Activated CD4-positive, alpha-beta T cell treated with anti-CD3 and anti-CD28 coated beads, Interleukin-2, amount 50 U/mL, for 48 hours (primary cell): Measurements from ENCODE around the gene PARD3B.

ENCODE experiments used
- DNase-seq, 2 experiments: peaks; one replicate each; pipeline ENCODE4 v3.0.0-alpha.2; 2020

Gene PARD3B

DNA sequence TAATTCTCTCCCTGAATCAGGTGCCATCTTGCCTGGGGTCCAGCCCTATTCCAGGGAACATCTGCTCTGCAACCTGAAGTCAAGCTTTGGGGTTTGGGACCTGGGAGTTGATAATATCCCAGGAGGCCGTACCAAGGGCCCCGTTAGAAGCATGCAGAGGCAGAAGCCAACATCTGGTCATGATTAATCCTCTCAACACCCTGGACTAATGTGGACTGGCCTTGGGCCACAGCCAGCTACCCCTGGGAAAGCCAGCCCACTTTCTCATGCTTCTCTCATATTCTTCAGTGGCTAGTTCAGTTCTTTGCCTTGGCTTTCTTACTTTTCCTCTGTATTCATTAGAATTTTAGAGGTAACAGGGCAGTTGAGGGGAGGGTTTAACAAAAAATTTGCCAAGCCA is 621.5 kb downstream of the PARD3B start:
- no peak for DNase-seq

DNA sequence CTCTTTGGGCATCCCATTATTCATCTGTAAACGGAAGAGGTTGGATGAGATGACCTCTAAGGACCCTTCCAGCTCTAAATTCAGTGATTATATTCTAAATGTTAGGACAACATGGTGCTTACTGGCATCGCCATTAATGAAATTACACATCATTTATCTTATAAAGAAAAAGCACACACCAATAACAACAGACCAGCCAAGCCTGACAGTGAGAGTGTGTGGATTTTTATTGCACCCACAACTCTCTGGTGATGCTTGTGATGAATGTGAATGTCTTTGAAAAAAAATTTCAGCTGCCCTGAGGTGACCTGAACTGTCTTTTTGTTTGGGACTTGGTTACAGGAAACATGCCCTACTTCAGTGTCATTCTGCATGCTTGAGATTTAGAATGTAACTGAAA is 623.7 kb downstream of the PARD3B start:
- no peak for DNase-seq

DNA sequence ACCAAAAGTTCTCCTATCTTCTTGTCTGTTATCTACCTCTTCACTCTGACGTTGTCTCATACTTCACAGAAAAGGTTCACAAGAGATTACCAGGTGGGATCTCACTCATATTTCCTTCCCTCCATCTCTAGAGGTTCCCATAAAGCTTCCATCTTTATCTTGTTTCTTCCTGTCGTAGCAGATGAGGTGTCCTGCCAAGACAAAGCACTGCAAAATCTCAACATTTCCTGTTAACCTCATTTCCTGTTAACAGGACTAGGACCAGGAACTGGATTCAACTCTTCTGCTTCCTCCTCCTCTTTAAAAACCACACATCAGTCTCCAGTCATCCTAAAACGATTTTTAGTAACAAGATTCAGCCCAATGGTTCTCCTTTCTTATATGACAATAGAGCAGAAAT is 624.2 kb downstream of the PARD3B start:
- DNase-seq, result no peak

DNA sequence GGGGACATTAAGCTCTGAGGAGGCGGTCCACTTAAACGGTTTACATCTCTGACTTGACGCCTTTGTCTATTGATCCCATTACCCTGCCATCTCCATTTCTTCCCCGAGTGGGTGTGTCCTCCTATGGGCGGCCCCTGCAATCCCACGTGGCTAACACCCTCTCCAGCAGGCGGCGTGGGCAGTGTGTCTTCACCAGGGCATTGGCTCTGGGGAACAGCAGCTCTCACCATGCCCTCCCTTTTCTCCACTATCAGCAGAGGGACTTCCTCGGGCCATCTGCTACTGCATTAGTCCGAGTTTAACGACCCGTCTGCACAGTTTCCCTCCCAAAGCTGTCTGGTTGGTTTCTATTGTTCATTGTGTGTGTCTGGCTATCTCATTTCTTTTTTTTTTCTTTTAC is 625.1 kb downstream of the PARD3B start:
- no peak for DNase-seq

DNA sequence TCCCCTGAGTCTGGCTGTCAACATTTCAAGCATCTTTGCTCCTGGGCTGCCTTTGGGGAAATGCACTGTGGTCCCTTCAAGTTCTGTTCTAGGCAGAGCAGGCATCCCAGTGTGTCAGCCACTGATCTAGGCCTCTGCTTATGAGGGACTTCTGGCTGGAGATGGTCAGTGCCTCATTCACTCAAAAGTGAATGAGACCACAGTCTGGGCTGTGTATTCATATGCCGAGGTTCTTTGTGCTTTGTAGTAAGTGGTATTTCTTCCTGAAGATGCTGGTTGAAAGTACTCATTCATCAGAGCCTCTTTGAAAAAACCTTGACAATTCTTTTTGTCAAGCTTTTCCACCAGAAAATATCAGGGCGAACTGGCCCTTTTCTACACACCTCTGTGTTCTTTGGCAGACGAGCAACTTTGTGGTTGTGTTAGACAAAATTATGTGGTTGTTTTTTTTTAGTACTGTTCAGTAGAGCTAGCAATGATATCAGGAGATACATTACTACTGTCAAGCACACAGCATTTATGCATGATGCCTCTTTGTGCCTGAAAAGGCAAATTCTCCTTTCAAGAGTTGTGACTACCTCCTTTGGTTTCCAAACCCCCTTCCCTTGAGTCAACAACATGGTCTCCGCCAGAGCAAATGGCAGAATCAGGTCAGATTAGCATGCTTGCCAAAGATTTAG is 626.1 kb downstream of the PARD3B start:
- no peak for DNase-seq

DNA sequence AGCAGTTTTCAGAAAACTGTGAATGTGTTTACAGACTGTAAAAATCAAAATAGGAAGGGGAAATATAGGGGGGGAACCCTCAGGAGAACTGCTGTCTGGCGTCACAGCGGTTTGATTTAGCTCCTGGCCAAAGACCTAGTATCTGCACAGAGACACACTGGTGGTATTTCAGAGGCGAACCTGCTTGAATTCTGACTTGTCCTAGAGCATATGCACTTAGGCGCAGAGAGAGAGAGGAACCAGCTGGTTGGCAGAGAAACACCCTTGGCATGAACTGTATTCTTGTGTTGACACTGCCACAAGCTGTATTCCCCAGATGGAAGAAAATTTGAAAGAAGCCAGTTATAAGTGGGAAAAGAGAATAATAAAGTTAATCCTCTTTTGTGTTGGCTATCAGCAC is 630.6 kb downstream of the PARD3B start:
- DNase-seq, result no peak

DNA sequence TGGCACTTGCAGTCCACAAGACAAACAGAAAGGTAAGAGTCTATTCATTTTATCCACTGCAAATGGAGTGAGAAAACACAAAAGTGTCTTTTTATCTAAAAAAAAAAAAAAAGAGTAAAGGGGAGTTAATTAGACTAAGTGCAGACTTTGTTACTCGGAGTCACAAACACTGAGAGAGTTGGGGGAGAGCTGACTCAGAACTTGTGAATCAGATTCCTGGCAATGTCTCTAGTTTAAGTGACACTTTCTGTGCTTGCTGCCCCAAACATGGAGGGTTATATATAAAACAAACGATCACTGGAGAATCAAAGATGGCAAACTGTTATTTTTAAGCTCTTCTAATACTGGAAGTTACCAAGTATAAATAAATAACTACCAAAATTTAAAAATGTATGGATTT is 631.3 kb downstream of the PARD3B start:
- no peak for DNase-seq

DNA sequence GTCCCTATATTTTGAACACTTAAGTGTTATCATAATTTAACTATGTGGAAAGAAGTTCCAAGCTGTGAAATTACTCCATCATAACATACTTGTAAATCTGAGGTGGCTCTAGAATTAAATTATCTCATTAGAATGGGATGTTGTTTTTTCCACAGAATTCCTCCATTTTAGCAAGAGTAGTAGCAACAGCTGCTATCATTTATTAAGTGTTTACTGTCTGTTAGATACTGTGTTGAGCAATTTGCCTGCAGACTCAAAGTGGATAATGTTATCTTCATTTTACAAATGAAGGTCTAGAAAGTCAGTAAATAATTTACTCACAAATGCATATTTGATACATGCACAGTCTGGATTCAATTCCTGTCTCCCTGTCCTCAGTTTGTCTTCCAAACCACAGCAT is 632.3 kb downstream of the PARD3B start:
- no peak for DNase-seq

DNA sequence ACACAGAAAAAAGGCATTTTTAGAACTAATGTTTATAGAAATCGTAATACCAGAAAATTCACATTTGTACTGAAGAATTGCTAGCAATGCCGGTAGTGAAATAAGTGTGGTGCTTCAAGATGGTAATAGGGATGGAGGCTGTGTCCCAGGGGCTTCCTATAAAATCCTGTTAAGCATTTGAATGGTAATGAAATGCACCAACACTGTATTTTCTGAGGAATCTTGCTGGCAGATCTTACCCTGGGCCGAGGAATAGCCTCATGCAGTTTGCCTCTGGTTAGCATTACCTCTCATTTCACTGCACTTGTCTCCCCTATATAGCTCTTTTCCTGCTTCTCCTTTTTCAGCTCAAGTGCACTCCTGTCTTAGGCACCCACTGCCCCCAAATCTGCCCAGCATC is 635.5 kb downstream of the PARD3B start:
- DNase-seq, result no peak

DNA sequence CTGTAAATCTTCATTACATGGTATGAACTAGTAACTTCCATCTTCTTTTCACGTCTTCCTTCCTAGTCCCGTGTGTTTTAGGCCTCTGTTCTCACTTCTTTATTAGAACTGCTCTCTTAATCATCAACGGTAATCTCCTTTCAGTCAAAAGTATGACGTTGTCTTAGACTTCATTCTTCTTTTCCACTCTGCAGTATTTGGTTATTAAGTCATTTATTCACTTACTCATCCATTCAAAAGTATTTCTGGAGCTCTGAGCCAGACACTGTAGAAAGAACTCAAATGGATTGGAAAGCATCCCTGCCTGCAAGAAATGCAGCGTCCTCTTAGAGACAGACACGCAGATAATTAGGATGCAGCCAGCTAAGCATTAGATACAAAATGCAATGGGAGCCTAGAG is 642.5 kb downstream of the PARD3B start:
- DNase-seq, result no peak

DNA sequence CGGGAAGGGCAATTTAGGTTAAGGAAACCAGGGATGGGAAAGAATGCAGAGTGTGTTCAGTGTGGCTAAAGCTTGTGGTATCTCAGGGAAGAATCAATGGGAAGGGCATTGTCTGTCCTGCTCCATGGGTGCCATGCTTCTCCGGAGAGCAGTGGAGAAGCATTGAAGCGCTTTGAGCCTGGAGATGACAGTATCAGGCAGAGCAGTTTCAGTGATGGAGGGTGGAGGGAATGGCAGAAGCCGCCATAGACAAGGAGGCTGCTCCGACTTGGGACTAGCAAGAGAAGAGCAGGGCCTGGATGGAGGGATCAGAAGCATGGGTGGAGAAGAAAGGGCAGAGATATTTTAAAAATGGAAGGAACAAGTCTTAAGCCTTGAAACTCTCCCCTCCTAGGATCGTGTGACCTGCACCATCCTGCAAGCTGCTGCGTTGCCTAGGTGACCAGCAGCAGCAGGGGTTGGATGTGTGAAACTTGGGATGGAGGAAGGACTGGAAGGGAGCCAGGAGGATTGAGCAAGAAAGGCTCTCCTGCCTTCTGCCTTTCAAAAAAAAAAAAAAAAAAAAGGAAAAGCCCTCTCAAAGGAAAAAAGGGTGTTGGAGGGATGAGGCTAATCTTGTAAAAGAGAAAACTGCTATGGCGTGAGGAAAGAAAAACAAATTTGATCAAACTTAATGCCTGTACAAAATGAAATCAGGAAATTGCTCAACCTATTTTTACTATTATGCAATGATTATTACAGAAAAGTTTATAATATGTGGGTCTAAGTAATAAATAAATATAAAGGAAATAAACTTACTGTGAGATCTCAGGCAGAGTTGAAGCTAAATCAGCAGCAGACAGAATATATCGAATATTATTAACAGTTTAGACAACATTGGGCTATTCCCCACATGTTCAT is 643.2 kb downstream of the PARD3B start:
- no peak for DNase-seq

DNA sequence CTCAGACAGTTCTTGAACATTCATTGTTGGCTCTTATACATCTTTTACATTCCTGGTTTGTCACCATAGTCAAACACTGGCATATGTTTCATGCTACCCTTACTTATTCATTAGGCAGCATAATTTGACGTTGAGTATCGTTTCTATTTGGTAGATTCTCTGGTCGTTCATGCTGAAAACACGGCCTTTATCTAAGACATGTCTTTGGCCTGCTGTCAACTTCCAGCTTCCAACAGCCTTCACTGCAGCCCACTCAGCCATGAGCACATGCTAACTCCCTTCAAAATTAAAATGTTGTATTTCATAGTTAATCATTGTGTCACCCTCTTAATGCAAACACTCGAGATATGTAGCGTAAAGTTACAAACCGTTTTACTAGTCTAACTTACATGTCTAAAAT is 644.0 kb downstream of the PARD3B start:
- DNase-seq, result no peak

DNA sequence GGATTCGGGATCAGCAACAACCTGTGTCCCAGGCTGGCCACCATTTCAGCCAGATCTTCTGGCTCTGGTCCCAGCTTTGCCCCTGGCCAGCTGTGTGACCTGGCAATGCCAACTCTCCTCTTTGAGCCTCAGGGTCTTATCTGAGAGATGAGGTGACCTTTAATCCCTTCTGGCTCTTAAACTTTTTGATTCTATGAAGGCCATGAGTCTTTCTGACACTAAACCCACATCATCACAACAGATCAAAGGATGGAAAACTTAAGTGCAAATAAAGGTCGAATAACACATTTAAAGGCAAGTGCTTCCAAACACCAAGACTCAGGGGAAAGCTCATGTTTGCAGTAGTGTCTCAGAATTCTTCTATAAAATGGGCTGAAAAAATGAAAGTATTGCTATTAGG is 645.3 kb downstream of the PARD3B start:
- DNase-seq, result no peak

DNA sequence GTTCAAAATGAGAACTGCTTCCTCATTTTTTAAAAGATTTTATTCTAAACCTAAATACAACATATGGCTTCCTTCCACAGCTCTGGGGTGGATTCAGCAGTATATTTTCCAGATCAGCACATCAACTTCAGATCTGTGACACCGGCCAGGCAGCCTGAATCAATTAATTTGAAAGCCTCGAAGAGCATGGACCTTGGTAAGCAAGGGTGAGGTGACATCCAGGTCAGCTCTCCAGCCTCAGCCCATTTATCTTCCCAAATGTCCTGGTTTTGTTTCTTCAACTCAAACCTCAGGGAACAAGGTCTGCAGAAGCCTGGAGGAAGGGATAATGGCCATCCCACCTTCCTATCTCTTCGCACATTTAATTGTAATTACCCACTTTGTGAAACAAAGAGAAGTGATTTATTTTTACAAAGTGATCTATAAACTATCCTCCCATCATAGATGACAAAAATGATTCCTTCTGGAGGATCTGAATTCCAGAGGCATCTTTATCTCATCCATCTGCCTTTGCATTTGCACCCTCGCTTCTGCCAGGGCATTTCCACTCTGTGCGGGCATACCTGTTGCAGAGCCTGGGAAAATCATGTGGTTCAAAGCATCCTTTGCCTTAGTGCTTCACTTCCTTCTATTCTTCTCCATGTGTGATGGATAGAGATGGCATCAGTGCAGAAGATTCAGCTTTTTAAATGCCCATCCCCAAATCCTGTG is 648.0 kb downstream of the PARD3B start:
- no peak for DNase-seq

DNA sequence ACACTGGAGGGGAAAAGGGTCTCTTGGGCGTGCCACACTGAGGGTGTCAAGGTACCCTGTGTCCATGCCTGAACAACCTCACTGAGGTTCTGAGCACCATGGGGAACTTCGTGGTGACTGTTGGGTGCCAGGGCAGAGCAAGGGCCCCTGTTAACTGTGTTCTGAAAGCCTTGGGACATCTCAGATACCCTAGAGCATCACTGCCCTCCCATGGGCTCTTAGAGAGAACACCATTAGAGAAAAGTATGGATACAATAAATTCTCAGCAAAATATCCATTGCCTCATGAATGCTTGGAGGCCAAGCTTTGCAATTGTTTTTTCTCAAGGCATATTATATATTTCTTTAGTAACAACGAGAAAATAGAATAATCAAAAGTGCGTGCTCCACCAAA is 648.6 kb downstream of the PARD3B start:
- DNase-seq, result no peak

DNA sequence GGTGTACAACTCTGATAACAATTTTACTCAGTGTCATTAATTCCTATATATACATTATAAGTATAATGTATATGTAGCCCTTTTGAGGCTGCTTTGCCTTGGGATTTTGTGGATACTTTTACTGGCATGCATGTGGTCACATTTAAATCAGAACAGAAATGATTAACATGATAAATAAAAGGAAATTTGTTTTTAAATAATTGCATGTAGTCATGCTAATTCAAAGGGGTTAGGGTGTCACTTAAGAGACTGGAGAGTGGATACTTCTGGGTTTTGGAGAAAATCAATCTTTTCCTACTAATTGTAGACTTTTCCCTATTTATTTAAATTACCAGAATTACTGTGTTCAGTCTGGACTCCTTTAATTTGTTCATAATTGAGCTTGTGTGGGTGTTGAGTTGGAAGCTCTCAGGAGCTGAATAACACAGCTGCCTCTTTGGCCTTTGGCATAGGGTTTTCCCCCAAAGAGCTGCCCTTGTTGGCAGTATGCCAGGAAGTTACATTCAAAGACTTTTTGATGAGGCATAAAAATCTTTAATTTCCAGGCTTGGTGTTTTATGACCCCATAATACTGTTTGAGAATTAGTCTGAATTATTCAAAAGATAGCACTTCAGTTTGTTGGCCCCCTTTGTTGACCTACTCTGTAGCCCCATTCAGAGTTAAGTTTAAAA is 652.3 kb downstream of the PARD3B start:
- DNase-seq, result no peak

DNA sequence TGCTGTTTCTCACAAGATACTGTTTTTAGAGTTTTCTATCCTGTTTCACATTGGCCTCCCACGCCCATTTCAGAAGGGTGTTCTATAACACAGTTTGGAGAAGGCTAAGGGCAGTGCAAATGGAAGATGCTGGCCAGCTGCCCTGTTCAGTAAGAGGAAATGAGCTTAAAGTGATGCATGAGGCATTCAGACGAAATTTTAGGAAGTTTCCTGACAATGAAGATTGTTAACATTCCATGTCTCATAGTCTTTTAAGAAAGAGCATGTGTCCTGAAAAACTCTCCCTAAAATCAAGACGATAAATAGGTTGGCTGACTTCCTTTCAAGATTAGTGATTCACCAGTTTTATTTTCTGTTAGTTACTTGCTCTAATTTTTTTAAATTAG is 652.9 kb downstream of the PARD3B start:
- DNase-seq, result no peak

DNA sequence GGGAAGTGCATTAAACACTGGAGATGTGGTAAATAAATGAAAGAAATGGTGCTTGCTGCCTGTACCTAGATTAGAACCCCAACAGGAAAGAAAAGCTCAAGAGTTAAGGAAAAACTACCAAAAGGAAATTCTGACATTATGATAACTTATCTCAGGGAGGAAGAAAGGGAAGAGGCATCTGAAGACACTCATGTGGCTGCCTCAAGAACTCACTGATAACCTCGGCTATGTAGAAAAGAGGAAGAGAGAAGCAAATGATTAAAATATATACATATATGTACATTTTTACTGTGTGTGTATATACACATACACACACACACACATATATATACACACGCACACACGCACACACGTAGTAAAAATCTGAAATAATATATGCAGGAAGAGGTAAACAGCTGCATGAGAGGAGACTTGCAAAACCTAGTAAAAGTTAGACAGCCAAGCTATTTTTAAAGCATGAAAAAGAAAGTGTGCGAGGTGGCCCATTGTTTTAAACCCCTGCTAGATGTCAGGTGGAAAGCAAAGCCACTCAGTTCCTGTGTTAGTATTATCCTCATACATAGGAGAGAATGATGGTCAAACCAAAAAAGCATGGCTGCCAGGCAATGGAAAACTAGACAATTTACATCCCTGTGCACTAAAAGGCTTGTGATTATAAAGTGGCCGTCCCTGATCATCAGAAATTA is 654.0 kb downstream of the PARD3B start:
- DNase-seq, result no peak

DNA sequence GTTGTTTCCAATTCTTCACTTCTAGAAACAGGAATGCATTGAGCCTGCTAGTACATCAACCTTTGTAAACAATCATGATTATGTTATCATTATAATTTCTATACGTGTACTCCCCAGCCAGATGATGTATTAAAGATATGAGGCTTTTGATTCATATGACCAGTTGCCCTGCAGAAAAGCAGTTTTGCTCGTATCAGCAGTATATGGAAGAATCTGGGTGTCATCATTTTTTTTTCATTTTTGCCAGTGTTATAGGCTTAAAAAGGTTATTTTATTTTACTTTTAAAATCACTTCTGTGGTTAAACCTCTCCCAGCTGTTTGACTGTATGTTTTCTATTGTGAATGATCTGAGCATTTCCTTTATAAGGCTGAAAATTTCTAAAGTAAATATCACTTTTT is 665.2 kb downstream of the PARD3B start:
- no peak for DNase-seq

DNA sequence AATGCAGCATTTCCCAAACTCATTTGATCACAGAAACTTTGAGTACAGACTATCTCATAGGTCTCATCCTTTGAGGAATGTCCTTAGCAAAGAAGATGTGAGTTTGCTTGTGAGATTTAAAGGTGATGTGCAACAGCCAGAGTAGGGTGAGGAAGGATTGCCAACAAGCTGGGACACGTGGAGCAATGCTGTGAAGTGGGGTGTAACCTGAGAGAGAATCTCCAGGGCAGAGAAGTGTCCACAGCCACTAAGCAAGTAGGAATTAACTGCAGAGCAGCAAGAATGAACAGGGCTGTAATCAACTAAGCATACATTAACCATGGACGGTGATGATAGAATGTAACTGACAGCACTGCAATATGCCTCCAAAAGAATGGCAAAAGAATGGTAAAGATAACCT is 667.1 kb downstream of the PARD3B start:
- no peak for DNase-seq

DNA sequence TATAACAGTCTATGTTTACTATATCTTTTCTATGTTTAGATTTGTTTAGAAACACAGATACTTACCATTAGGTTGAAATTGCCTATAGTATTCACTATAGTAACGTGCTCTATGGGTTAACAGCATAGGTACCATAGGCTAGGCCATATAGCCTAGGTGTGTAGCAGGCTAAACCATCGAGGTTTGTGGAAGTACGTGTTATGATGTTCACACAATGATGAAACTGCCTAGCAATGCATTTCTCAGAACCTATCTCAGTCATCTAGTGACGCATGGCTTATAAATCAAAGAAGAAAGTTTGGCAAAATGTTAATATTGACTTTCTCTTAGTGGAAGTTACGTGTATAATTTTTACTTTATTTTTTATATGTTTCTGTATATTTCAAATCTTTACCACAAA is 670.8 kb downstream of the PARD3B start:
- no peak for DNase-seq

DNA sequence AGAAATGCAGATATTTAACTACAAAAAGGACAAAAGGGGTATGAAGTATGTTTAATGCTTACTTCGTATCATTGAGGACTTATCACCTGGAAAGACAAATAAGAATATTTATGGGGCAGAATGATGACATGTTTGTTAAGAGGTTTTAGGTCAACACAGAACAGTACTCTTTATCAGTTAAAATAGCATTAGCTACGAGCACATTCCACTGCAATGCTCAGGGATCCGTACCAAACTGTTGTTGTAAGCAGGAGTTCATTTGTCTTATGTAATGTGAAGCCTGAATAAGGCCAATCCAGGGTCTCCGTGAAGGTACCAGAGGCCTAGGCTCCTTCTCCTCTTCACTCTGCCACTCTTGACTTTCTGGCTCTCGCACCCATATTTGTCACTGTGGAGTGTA is 671.3 kb downstream of the PARD3B start:
- no peak for DNase-seq

DNA sequence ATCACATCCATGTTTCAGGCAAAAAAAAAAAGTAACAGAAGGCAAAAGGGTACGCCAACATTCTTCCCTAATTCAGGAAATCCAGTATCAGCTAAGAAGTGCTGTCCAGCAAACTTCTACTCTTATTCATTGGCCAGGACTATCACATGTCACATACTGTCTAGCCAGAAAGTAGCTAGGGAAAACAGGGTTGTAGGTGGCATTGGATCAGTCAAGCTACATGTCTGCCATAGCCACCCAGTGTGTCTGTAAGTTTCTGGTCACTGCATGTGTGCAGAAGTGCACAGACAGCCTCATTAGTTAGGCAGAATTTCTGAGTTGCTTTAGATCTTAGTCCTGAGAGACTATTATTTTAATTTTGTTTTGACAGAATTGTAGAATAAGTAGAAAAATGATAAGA is 671.7 kb downstream of the PARD3B start:
- DNase-seq, result no peak
